ENCODE measurements around the gene CMTM1.

CMTM1 gene

DNA sequence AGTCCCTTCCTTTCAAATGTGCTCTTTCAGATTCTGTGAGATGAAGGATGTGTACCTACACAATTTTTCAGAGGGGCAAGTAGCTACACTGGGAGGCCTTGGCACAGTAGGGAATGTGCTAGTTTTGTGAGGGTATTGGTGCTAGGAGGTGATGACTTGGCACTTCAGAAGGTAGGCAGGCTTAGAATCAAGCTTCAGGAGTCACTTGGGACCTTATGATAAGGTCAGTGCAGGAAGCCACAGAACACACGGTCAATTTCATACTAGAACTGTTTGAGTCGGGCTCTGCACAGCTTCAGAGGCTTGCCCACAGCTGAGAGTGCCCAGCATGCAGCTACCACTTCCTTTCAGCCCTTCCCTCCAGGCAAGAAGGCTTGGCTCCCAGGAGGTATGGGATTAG, 6.1 kb downstream of the CMTM1 start:
- no peaks in the 10 kb centered on the region for H3K9me3 ChIP-seq (ENCODE audit: severe bottlenecking)
- H3K4me3 ChIP-seq (ENCODE audit: severe bottlenecking), result no peak overlapping the region
- no peak overlapping the region for H3K27ac ChIP-seq (ENCODE audit: poor library complexity, severe bottlenecking)
- DNase-seq (ENCODE audit: low spot score) (no peak), ATAC-seq (ENCODE audit: low read depth) (no peak)
- peaks cover 15% of the 10 kb centered on the region for H3K4me1 ChIP-seq (ENCODE audit: insufficient read depth, poor library complexity, severe bottlenecking)
- TF ChIP-seq, protein P1, sequence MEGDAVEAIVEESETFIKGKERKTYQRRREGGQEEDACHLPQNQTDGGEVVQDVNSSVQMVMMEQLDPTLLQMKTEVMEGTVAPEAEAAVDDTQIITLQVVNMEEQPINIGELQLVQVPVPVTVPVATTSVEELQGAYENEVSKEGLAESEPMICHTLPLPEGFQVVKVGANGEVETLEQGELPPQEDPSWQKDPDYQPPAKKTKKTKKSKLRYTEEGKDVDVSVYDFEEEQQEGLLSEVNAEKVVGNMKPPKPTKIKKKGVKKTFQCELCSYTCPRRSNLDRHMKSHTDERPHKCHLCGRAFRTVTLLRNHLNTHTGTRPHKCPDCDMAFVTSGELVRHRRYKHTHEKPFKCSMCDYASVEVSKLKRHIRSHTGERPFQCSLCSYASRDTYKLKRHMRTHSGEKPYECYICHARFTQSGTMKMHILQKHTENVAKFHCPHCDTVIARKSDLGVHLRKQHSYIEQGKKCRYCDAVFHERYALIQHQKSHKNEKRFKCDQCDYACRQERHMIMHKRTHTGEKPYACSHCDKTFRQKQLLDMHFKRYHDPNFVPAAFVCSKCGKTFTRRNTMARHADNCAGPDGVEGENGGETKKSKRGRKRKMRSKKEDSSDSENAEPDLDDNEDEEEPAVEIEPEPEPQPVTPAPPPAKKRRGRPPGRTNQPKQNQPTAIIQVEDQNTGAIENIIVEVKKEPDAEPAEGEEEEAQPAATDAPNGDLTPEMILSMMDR (IDR thresholded peaks at IDR 0.05; ENCODE audit: poor library complexity, severe bottlenecking), result no peak
- H3K36me3 ChIP-seq (ENCODE audit: low read depth), result peaks cover 13% of the 10 kb centered on the region
- H3K27me3 ChIP-seq (ENCODE audit: insufficient read depth, poor library complexity, severe bottlenecking), result no peaks in the 10 kb centered on the region

DNA sequence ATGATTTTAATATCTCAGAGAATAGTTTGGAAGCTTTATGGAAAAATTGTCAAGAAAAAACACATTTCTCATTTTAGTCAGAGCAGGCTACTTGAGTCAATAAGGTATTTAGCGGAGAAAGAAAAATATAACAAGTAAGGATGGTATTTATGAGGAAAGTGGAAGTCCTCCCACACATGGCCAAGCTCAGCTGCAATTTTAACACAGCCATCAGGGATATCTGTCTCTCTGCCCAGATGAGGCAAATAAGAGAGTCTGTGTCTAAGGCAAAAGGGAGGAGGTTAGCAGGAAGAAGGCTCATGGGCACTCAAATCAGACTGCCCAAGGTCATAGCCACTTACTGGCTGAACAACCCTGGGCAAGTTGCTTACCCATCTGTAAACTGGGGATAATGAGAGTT, 7.8 kb downstream of the CMTM1 start:
- Histone ChIP-seq H3K36me3 (ENCODE audit: low read depth) (peaks cover 3% of the 10 kb centered on the region; the same call in 1 of the 2 replicates), H3K27me3 (ENCODE audit: insufficient read depth, poor library complexity, severe bottlenecking) (no peaks in the 10 kb centered on the region), H3K27ac (ENCODE audit: poor library complexity, severe bottlenecking) (no peak overlapping the region), H3K4me1 (ENCODE audit: insufficient read depth, poor library complexity, severe bottlenecking) (peaks cover 11% of the 10 kb centered on the region), H3K9me3 (ENCODE audit: severe bottlenecking) (no peaks in the 10 kb centered on the region), H3K4me3 (ENCODE audit: severe bottlenecking) (no peak overlapping the region)
- DNase-seq (ENCODE audit: low spot score), result no peak
- no peak for ATAC-seq (ENCODE audit: low read depth)
- TF ChIP-seq, protein P1 (IDR thresholded peaks at IDR 0.05; ENCODE audit: poor library complexity, severe bottlenecking), result no peak

DNA sequence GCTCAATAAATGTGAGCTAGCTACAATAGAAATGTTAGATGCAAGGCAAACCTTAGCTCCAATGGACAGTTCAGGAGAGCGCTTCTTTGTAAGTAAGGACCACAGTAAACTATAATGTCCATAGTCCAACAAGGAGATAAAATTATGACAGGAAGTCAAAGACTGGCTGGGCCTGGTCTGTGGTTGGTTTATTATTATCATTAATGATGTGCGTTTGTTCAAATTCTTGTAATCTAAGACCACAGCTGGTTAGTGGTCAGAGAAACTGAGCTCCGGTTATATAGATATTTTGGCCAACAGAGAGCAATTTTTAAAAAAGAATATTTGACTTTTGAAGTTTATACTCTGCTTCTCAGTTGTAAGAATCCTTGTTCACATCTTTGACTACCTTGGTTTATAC, 8.3 kb downstream of the CMTM1 start:
- H3K4me3 ChIP-seq (ENCODE audit: severe bottlenecking), result no peak overlapping the region
- DNase-seq (ENCODE audit: low spot score) (no peak), ATAC-seq (ENCODE audit: low read depth) (no peak)
- H3K36me3 ChIP-seq (ENCODE audit: low read depth), result peaks cover 3% of the 10 kb centered on the region; the same call in 1 of the 2 replicates
- no peaks in the 10 kb centered on the region for H3K27me3 ChIP-seq (ENCODE audit: insufficient read depth, poor library complexity, severe bottlenecking)
- H3K4me1 ChIP-seq (ENCODE audit: insufficient read depth, poor library complexity, severe bottlenecking), result peaks cover 7% of the 10 kb centered on the region
- H3K9me3 ChIP-seq (ENCODE audit: severe bottlenecking), result no peaks in the 10 kb centered on the region
- no peak overlapping the region for H3K27ac ChIP-seq (ENCODE audit: poor library complexity, severe bottlenecking)
- TF ChIP-seq, protein P1 (IDR thresholded peaks at IDR 0.05; ENCODE audit: poor library complexity, severe bottlenecking), result no peak

DNA sequence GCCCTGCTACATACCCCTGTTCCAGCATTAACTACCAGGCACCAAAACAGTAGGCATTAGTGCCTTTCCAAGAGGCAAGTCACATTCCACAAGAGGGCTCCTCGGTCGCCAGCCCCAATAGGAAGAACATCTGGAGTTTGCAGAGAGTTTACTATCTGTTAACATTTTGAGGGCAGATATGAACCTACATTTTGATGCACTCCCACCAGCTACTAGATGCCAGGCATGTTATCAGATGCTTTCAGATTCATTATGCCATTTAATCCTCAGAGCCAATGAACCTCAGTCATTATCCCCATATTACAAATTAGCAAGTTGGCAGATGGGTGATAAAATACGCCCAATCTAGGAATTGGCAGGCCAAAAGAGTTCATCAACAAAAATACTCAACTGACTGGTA, 8.8 kb downstream of the CMTM1 start:
- Histone ChIP-seq H3K27ac (ENCODE audit: poor library complexity, severe bottlenecking) (no peak overlapping the region), H3K9me3 (ENCODE audit: severe bottlenecking) (no peaks in the 10 kb centered on the region), H3K27me3 (ENCODE audit: insufficient read depth, poor library complexity, severe bottlenecking) (no peaks in the 10 kb centered on the region), H3K36me3 (ENCODE audit: low read depth) (peaks cover under 1% of the 10 kb centered on the region; the same call in 1 of the 2 replicates), H3K4me3 (ENCODE audit: severe bottlenecking) (no peak overlapping the region), H3K4me1 (ENCODE audit: insufficient read depth, poor library complexity, severe bottlenecking) (peaks cover 3% of the 10 kb centered on the region)
- DNase-seq (ENCODE audit: low spot score), result no peak
- ATAC-seq (ENCODE audit: low read depth), result no peak
- TF ChIP-seq, protein P1 (IDR thresholded peaks at IDR 0.05; ENCODE audit: poor library complexity, severe bottlenecking), result no peak

DNA sequence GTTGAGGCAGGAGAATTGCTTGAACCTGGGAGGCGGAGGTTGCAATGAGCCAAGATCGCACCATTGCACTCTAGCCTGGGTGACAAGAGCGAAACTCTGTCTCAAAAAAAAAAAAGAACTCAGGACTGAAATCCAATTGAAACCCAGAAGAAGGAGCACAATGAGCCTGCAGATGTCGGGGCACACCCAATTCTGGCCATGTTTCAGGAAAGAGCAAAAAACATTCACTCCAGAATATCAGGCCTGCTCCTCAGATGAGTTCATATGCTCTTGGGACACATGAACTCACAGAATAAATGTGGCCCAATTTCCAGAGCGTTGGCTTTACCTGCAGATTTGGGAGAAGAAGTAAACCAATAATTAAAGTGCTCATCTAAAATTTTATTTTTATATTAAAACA, 10.1 kb downstream of the CMTM1 start:
- Histone ChIP-seq H3K4me1 (ENCODE audit: insufficient read depth, poor library complexity, severe bottlenecking) (peaks cover 12% of the 10 kb centered on the region), H3K36me3 (ENCODE audit: low read depth) (no peaks in the 10 kb centered on the region), H3K4me3 (ENCODE audit: severe bottlenecking) (no peak overlapping the region), H3K9me3 (ENCODE audit: severe bottlenecking) (no peaks in the 10 kb centered on the region), H3K27me3 (ENCODE audit: insufficient read depth, poor library complexity, severe bottlenecking) (no peaks in the 10 kb centered on the region), H3K27ac (ENCODE audit: poor library complexity, severe bottlenecking) (no peak overlapping the region)
- TF ChIP-seq, protein P1 (IDR thresholded peaks at IDR 0.05; ENCODE audit: poor library complexity, severe bottlenecking), result no peak
- no peak for DNase-seq (ENCODE audit: low spot score)
- ATAC-seq (ENCODE audit: low read depth), result no peak

All from RWPE2 (cell line).